SU-DHL-6 (cell line): ENCODE results near the gene TNIK.

Source experiments
- EZH2phosphoT487 ChIP-seq: fragments of 200-600 bp; sonication (generic), shearing (Covaris generic); conservative IDR thresholded peaks from 2 replicates; pipeline ENCODE4 v1.6.1; 2018; ENCODE audit warnings: mild to moderate bottlenecking, antibody characterized with exemption, low read length, moderate library complexity, mixed read lengths
- TF ChIP-seq, protein P1 (sequence below): fragments of 200-600 bp; sonication (generic); IDR thresholded peaks from one replicate; pipeline ENCODE4 v1.5.1; 2017; ENCODE audit warnings: antibody characterized with exemption, mild to moderate bottlenecking, low read length, moderate library complexity; ENCODE audit not compliant: insufficient read depth, poor library complexity, severe bottlenecking

DNA sequence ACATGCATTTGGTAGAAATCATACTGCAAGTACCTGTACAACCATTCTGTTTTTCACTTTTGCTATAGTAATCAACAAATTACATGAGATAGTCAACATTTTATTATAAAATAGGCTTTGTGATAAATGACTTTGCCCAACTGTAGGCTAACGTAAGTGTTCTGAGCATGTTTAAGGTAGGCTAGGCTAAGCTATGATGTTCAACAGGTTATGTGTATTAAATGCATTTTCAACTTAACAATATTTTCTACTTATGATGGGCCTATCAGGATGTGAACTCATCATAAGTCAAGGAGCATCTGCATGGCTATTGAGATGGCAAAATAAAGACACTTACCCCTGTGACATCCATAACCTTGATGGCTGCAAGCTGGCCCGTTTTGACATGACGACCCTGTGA lies 232.4 kb downstream of the TNIK start:
- TF ChIP-seq, protein P1, sequence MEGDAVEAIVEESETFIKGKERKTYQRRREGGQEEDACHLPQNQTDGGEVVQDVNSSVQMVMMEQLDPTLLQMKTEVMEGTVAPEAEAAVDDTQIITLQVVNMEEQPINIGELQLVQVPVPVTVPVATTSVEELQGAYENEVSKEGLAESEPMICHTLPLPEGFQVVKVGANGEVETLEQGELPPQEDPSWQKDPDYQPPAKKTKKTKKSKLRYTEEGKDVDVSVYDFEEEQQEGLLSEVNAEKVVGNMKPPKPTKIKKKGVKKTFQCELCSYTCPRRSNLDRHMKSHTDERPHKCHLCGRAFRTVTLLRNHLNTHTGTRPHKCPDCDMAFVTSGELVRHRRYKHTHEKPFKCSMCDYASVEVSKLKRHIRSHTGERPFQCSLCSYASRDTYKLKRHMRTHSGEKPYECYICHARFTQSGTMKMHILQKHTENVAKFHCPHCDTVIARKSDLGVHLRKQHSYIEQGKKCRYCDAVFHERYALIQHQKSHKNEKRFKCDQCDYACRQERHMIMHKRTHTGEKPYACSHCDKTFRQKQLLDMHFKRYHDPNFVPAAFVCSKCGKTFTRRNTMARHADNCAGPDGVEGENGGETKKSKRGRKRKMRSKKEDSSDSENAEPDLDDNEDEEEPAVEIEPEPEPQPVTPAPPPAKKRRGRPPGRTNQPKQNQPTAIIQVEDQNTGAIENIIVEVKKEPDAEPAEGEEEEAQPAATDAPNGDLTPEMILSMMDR, result no peak
- TF ChIP-seq EZH2phosphoT487, result no peak
